ENCODE data around the gene IGLL1.

DNA sequence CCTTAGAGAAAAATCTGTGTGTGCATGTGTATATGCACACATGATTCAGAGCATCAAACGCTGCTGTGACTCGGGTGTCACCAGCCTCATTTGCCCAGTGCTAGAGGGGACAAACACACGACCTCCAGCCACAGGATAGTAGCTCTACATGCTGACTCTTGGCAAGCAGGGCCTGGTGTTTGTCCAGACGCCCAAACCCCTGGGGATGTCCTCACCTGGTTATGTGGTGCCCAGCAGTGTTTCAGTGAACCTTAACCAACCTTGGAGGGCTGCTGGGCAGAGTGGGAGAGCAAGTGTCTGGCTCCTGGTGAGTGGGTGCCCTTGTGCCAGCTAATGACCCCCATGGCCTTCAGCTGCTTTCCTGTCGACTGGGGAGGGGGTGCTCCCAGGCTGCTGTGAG, 26.7 kb downstream of the IGLL1 start:
- TF ChIP-seq, protein P1, sequence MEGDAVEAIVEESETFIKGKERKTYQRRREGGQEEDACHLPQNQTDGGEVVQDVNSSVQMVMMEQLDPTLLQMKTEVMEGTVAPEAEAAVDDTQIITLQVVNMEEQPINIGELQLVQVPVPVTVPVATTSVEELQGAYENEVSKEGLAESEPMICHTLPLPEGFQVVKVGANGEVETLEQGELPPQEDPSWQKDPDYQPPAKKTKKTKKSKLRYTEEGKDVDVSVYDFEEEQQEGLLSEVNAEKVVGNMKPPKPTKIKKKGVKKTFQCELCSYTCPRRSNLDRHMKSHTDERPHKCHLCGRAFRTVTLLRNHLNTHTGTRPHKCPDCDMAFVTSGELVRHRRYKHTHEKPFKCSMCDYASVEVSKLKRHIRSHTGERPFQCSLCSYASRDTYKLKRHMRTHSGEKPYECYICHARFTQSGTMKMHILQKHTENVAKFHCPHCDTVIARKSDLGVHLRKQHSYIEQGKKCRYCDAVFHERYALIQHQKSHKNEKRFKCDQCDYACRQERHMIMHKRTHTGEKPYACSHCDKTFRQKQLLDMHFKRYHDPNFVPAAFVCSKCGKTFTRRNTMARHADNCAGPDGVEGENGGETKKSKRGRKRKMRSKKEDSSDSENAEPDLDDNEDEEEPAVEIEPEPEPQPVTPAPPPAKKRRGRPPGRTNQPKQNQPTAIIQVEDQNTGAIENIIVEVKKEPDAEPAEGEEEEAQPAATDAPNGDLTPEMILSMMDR (IDR thresholded peaks at IDR 0.05) = no peak
- no peak for TF ChIP-seq EZH2 (IDR thresholded peaks at IDR 0.05)

Data from neural progenitor cell (in vitro differentiated cells).